NCI-H1105 (cell line): ENCODE data around the gene TMEM109.
A peak's percentile ranks its signal among the peaks of the same experiment; 100 is the strongest.

Experiments used
- DNase-seq: peaks from one replicate; lab custom pipeline; 2025; lab: John Stamatoyannopoulos, UW

Gene TMEM109

DNA sequence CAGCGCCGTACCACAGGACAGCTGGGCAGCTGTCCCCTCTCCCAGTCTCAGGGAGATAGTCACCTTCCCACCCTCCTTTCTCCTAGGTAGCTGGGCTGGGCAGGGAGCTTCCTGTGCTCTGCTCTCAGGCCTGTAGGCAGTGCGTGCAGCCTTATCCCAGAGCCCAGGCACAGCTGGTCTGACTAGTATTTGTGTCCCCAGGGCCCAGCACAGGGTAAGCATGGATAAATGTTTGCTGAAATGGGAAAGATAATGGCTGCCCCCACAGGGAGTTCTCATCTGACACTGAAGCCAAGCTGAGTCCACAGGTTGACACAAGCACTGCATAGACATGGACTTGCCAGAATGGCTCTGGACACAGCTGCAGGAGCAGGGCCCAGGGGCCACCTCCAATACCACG, 28.3 kb downstream of the TMEM109 start:
- no peak for DNase-seq

DNA sequence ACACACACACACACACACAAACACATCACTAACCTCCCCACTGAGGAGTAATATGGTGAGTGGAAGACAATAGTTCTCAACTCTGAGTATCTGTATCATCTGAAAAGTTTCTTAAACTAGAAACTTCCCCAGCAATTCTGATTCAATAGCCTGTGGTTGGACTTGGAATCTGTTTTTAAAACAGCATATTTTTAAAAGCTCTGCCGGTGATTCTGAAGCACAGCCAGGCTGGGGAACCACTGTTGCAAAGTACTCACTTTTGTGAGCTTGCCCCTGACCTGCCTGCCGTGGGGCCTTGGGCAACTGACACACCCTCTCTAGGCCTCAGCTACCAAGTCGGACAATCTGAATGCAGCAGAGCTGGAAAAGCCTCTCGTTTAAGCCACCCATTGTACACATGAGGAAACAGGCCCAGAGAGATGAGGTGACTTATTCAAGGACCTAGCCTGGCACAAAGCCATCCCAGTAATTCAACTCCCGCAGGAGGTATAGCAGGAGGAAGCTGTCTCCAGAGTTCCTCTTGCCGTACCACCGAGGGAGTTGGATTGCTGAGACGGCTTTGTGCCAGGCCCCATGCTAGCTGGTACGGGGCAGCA, 29.1 kb downstream of the TMEM109 start:
- DNase-seq, result peak; percentile 57

DNA sequence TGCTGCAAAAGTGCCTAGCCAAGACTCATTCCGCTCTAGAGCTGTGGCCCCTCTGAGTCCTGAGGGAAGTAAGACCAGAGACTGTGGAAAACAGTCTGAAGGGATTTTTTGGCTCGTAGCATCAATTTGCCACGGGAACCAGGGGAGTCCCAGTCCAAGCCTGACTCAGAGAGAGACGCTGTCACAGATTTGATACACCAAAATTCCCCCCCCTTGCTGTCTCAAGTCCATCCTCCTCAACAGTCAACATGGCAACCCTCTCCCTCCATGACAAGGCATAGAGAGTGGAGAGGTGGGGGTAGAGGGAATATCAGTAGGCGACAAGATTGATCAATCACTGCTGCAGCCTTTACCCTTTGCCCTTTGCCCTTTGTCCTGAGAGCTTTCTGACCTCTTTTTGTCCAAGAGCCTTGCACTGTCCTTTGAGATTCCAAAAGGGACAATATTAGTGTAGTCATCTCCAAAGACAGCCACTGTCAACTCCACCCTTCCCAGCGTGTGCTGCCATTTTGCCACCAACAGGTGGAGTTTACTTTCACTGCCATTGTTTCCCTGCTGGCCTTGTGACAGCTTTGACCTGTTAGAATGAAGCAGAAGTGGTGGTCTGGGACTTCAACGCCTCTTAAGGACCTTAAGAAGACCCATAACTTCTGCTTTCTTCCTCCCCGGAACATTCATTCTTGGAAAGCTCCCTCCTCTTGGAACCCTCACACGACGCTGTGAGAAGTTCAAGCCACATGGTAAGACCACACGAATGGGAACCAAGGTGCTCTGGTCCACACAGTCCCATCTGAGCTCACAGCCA, 30.7 kb downstream of the TMEM109 start:
- no peak for DNase-seq

DNA sequence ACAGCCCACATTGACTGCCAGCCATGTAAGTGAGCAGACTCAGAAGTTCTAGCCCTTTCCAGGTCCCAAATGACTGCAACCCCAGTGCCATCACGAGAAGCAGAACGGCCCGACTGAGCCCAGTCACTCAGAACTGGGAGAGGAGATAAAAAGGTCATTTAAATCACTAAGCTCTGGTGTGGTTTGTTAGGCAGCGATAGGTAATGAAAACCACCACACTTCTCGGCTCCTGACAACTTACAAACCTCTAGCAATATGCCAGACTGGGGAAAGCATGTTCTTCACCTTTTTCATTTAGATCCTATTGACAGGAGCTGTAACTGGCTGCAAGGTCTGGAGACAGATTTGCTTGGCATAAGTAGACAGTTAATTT, 31.3 kb downstream of the TMEM109 start:
- DNase-seq, result no peak

DNA sequence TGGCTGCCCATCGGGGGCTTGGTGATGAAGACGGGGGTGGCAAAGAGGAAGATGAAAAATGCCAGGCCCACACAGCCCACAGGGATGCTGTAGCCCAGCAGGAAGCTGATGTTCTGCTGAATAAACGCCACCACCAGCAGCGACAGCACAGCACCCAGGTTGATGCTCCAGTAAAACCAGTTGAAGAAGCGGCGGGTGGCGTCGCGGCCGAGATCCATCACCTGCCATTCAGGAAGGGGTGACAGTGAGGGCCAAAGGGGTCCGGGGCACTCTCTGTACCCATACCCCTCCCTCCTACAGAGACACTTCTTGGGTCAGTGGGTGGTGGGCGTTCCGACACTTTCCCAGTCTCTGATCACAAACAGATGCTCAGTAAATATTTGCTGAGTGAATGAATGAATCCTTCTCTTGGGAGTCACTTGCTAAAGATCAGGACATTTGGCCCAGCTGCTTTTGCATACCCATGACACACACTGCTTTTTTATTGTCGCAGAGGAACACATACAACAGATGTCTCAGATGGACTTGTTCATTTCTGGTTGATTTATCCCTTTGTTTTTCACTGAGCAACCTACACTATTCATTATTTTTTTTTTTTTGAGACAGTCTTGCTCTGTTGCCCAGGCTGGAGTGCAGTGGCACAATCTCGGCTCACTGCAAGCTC, 32.8 kb downstream of the TMEM109 start:
- DNase-seq, result no peak

DNA sequence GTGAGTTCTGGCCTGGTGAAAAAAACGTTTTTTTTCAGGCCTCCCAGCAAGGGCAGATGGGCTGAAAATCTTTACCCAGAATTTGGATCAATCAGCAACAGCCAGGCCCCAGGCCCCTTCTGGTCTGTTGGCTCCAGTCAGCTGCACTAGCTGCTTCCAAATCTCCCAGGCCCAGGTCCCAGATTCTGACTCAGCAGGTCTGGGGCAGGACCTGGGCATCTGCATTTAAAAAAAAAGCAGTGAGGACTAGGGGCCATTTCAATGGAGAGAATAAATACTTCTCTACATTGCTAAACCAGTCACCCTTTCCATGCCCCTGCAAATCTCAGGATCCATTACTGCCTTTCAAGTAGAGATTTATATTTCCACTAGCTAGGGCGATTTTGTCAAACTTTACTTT, 33.7 kb downstream of the TMEM109 start:
- no peak for DNase-seq

DNA sequence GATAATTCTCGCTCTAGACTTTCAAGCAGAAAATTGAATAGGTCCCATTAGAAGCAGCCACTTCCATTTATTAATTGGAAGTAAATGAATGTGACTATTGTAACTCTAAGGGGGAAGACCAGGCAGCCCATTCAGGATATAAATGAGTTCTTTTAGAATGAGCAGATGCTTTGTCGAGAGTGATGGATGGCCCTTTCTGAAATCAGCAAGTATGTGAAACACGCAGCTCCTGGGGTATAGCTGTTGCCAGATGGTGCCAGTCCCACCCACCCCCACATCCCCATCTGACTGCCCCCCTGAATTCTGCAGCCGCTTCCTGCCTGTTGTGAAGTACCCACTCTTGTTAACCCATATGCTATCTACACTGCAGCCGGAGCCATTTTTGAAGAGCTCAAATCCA, 34.3 kb downstream of the TMEM109 start:
- no peak for DNase-seq

DNA sequence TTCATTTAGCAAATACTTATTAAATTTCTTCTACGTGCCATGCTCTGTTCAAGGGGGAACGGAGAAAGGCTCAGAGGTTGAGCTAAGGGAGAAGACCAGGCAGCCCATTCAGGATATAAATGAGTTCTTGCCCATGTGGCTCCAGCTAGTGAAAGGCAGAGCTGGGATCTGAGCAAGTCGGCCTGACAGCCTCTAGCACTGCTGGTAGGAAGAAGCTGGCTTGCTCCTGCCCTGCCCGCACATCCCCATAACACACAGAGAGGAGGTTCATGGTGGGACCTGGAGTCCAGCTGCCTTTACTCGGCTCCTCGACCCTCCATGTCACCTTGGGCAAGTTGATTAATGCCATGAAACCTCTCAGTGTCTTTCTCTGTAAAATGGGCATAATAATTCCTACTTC, 36.1 kb downstream of the TMEM109 start:
- DNase-seq, result no peak

DNA sequence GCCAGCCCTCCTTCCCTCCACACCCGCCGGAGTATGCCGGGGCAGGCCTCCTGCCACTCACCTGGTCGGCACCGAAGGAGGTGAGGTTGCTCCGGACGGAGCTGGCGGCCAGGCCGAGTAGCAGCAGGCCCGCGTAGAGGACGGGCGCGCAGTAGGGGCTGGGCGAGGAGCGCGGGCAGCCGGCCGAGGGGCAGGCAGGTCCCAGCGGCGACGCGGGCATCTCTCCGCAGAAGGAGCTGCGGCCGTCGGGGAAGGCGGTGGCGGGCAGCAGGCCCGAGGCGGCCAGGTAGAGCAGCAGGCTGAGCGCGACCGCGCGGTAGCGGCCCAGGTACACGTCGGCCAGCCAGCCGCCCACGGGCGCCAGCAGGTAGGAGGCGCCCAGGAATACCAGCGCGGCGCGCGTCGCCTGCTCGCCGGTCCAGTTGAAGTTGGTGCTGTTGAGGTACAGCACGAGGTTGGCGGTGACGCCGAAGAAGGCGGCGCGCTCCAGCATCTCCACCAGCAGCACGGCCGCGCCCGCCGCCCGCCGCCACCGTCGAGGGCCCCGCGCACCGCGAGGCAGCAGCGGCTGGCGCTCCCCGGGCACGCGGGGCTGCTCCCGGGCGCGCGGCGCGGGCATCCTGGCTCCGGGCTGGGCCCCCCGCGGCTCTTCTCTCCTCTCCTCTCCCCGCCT, 37.1 kb downstream of the TMEM109 start:
- DNase-seq, result no peak

DNA sequence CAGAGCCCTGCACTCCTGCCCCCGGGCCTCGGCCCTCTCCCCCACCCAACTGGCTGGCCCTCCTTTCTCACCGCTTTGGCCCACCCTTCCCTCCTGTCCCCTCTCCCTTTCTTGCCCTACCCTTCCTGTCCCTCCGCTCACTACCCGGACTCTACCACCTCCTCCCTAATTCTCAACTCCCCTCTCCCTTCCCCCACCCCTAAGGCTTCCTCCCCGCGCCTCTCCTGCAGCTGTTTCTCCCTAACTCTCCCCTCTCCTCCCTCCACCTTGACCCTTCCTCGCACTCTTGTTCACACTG, 37.6 kb downstream of the TMEM109 start:
- no peak for DNase-seq

DNA sequence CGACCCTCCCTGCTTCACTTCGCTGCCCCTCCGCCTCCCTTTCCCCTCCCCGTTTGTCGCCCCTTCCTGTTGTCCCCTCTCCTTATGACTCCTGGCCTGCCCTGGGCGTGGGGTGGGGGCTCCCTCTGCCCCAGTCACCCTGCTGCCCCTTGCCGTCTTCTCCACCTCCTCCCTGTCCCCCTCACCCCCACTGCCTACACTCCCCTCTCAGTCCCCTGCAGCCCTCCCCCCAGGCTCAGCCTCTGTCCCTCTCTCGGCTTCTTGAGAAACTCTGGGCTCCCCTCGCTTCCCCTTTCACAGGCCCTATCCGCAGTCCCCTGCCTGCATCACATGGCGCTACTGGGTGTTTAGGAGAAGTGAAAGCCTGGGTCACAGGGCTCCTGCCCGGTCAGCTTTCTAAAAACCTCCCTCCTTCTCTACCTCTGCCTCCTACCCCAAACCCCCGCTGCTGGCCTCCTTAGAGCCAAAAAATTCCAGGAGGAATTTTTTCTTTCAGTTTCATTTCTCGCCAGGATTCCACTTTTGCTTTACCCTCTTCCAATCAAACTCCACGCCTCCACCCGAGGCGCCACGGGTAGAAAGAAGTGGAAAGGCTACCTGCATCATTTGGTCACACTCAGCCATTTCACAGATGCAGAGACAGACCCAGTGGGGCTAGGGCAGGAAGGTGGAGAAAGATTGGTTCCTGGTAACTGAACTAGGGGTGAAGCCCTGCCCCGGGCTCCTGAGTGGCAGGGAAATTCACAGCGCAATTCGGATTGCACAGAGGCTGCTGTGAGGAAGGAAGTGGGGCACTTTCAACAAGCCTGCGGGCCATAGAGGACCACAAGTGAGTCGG, 38.2 kb downstream of the TMEM109 start, which contains the start of gene SLC15A3:
SLC15A3 (minus strand) TSS at position 273 of the 838 bp plus-strand sequence. CDS start 625 bp downstream, outside the sequence.
- no peak for DNase-seq

DNA sequence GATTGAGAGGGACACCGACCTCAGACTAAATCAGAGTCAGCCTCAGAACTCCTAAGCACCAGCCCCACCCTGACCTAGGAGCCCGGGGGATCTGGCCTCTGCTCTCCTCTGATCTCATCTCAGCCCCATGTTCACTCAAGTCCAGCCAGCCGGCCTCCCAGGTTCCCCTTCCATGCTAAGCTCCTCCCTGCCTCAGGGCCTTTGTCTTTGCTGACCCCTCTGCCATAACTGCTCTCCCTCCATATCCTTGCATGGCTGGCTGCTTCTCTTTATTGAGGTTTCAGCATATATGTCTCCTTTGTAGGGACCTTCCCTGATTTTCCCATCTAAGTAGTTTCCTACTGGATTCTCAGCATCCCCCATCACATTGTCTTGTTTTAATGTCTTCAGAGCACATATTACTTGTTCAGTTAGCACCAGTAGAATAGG, 38.8 kb downstream of the TMEM109 start:
- no peak for DNase-seq

DNA sequence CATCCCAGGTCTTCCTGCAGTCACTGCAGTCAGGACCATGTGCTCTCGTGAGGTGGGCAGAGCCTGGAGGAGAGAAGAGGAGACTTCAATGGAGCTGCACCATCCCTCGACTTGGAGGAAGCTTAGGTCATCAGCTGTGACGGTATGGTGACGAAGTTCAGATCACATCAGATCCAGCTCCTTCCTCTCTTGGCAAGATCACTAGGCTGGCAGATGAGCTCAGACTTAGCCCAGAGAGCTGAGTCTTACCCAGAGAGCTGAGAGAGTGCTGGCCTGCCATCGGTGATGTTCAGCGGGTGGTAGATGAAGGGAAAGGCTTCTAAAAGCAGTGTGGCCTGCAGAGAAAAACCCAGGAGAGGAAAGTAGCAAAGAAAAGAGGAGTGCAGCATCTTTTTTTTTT, 39.8 kb downstream of the TMEM109 start:
- DNase-seq, result no peak

DNA sequence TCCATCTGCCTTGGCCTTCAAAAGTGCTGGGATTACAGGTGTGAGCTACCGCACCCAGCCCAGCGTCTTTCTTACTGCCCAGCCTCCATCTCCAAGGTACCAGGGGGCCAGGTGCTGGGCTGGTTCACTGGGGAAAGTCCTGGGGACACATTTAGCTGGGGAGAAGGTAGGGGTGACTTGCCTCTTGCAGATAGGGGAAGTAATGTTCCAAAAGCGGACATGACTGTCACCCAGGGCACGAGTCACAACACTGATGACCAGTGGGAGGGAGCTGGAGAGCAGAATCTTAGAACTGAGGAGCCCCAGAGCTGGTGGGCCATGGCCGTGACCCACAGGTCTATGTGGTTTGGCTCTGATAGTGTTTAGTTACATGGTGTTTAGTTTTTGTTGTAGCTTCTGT, 40.5 kb downstream of the TMEM109 start:
- no peak for DNase-seq

DNA sequence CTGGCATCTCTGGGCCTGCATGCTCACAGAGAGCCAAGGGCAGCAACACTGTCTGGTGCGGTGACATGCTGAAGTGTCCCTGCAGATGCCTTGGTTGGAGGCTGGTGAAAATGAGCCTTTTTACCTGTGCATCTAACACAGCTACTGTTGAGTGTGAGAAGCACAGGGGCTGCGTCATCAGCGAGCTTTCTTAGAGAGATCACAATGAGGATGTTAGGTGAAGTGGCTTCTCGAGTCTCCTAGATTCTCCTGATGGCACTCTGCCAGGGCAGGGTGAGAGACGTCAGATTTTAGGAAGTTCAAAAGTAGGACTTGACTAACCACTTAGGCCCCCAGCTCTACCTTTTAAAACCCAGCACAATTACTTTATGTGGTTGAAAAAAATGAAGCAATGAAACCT, 41.6 kb downstream of the TMEM109 start:
- DNase-seq, result no peak

DNA sequence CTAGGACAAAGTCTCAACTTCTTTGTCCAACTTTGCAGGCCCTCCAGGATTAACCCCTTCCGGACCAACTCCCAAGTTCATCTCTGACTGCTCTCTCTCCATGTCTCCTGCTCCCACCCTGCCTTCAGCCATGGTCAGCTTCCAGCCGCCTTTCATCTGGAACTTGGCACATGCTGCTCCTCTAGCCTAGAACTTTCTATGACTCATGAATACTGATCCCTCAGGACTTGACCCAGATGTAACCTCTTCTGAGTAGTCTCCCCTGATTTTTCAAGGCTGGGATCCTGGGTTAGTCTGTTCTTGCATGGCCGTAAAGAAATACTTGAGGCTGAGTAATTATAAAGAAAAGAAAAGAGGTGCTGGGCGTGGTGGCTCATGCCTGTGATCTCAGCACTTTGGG, 43.2 kb downstream of the TMEM109 start:
- DNase-seq, result no peak

DNA sequence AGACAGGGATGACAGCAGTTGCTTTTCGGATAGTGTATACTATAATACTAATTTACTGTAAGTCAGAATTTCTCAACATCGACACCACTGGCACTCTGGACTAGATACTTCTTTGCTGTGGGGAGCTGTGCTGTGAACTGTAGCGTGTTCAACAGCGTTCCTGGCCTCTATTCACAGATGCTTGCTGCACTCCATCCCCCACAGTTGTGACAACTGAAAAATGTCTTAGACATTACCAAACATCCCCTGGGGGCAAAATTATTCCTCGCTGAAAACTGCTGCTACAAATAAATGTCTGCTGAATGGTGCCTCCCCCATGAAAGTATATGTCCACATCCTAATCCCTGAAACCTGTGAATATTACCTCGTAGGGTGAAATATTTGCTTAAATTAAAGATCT, 45.5 kb downstream of the TMEM109 start:
- no peak for DNase-seq

DNA sequence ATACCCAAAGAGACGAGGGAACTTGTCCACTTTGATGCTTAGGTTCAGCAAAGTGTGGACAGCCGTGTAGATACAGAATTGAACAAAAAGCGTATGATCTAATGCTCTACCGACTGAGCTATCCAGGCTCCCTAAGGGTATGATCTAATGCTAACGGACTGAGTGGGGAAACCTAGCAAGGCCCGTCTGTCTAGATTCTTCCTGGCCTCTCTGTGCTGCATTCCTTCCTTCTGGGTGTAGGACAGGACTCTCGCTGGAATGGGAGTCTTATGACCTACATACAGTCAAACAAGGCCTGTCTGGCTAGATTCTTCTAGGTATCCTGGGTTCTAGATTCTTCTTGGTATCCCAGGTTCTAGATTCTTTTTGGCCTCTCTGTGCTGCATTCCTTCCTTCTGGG, 46.4 kb downstream of the TMEM109 start:
- no peak for DNase-seq

DNA sequence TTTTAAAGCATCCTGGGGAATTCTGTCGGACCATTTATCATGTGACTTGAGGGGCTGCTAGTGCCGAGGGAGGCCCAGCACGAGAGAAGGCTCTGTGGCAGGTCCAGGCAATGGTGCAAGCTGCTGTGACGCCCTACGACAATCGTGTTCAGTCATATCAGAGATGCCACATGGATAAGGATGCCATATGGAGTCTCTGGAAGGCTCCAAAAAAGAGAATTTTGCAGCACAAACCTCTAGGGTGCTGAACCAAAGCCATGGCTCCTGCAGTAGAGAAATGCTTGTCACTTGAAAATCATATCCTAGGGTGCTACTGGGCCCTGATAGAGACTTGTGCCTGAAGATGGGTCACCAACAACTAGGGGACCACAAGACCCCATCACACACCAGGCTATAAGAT, 50.8 kb downstream of the TMEM109 start:
- no peak for DNase-seq

DNA sequence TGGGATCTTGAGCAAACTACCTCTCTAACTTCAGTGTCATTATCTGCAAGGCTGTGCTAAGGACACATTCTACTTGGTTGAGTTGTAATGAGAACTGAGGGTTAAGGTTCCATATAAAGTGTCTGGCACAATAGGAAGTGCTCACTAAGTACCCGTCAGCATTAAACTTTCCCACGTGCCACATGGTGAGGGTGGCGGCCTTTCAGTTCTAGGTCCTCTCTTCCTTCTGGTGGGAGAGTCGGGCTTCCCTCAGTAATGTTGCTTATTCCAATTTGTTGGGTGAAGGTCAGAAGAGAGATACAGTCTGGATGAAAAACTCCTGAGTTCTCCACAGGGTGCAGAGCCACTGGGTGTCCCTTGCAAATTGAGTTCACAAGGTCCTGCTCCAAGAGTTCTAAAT, 52.9 kb downstream of the TMEM109 start:
- DNase-seq, result no peak

DNA sequence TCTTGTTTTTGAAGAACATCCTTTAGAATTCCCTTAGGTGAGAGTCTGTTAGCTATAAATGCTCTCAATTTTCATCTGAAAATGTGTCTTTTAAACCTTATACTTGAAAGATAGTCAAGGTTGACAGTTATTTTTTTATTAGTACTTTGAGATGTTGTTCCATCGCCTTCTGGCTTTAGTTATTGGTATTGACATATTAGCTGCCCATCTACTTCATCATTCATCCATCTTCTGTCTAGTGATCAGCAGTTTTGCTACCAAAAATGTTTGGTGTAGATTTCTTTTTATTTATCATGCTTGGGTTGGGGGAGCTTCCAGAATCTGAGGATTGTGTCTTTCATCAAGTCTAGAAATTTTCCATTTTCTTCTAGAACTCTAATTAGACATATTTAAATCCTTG, 54.3 kb downstream of the TMEM109 start:
- DNase-seq, result no peak

DNA sequence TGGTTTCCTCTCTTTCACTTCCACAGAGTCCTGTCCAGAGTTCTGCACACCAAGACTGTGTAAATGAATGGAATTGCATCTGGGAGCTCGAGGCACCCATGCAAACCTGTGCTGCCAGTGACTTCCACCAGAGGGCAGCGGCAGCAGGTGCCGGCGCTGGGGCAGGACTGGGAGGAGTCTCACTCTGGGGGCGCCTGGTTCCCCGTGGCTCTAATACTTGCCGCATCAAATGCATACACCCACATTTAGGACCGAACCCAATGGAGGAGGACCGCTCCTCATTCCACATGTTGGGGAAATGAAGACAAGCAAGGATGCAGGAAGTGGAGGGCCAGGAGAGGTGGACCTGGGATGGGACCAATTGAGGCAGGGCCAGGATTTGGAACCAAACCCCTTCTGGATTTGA, 56.4 kb downstream of the TMEM109 start:
- DNase-seq, result no peak
